ENCODE measurements around the gene MKRN3.

DNA sequence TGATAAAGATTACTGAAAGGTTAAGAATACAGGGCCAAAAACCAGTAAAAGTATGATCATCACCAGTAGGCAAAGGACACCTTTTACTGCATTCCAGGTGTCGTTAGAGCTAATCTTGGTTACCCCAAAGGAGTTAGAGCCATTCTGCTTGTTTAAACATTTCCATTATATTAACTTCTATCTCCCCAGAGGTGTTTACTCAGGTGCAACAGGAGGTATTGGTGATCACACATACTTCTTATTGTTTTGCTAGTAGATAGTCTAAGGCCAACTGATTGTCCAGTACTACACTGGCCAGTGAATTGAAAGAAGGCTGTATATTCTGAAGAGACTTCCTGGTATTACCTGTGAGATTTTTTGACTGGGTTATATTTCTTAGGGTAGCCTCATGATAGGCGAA lies 22.8 kb downstream of the MKRN3 start:
- TF ChIP-seq, protein P1, sequence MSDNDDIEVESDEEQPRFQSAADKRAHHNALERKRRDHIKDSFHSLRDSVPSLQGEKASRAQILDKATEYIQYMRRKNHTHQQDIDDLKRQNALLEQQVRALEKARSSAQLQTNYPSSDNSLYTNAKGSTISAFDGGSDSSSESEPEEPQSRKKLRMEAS (IDR thresholded peaks at IDR 0.05; ENCODE audit: low read depth, low read length) = no peak
- TF ChIP-seq, protein P2, sequence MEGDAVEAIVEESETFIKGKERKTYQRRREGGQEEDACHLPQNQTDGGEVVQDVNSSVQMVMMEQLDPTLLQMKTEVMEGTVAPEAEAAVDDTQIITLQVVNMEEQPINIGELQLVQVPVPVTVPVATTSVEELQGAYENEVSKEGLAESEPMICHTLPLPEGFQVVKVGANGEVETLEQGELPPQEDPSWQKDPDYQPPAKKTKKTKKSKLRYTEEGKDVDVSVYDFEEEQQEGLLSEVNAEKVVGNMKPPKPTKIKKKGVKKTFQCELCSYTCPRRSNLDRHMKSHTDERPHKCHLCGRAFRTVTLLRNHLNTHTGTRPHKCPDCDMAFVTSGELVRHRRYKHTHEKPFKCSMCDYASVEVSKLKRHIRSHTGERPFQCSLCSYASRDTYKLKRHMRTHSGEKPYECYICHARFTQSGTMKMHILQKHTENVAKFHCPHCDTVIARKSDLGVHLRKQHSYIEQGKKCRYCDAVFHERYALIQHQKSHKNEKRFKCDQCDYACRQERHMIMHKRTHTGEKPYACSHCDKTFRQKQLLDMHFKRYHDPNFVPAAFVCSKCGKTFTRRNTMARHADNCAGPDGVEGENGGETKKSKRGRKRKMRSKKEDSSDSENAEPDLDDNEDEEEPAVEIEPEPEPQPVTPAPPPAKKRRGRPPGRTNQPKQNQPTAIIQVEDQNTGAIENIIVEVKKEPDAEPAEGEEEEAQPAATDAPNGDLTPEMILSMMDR (IDR thresholded peaks at IDR 0.05; ENCODE audit: low read depth, low read length) = no peak
- TF ChIP-seq MYC (IDR thresholded peaks at IDR 0.05; ENCODE audit: low read depth, low read length) = no peak
- no peak for TF ChIP-seq POLR2A (IDR thresholded peaks at IDR 0.05; ENCODE audit: extremely low read depth, insufficient read length)

All from NB4 (cell line).